ENCODE results near the gene GHITM. TPM values are rescaled to one million over a fixed set of nuclear protein-coding genes. Genes with fewer than 3 reads are reported as not detected.

The GHITM gene
- total and polyA plus RNA-seq, 12 donors, result 77.3 to 492 (median 266) TPM

DNA sequence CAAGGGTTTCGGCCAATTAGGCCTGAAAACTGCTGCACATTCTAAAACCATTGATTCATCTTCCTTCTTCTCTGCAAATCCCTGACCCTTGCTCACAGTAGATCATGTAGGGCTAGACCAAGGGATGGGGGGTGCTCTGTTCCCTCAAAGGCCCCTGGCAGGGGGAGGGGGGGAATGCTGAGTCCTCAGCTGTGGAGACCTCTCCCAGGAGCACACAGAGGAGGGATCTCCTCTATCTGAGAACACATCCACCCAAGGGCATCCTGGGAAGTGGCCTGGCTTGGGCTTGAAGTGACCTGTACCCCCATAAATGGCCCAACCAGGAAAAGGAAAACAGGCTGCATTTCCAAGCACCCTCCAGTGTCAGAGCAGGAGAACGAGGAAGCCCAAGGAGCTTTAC is 54.0 kb downstream of the GHITM start:
- Histone ChIP-seq H3K4me1 (replicated peaks in 1 of 2) (peaks cover 8% of the 10 kb centered on the region in 2 donors), H3K36me3 (replicated peaks in 1 of 2) (no peaks in the 10 kb centered on the region), H3K4me3 (no peak overlapping the region), H3K27me3 (peaks cover 24% of the 10 kb centered on the region), H3K9me3 (replicated peaks in 1 of 3) (no peaks in the 10 kb centered on the region), H3K27ac (no peak overlapping the region)
- DNase-seq, result no peak
- intact Hi-C loops (cut with DNase I), result no loop called here
- TF ChIP-seq, protein P1, sequence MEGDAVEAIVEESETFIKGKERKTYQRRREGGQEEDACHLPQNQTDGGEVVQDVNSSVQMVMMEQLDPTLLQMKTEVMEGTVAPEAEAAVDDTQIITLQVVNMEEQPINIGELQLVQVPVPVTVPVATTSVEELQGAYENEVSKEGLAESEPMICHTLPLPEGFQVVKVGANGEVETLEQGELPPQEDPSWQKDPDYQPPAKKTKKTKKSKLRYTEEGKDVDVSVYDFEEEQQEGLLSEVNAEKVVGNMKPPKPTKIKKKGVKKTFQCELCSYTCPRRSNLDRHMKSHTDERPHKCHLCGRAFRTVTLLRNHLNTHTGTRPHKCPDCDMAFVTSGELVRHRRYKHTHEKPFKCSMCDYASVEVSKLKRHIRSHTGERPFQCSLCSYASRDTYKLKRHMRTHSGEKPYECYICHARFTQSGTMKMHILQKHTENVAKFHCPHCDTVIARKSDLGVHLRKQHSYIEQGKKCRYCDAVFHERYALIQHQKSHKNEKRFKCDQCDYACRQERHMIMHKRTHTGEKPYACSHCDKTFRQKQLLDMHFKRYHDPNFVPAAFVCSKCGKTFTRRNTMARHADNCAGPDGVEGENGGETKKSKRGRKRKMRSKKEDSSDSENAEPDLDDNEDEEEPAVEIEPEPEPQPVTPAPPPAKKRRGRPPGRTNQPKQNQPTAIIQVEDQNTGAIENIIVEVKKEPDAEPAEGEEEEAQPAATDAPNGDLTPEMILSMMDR (IDR thresholded peaks at IDR 0.05), result no peak
- no peak for TF ChIP-seq POLR2A (IDR thresholded peaks at IDR 0.05)
- WGBS, 4 donors, result 92 to 100% (median 97%) methylated on average over 1 to 2 of the region's 2 CpGs

DNA sequence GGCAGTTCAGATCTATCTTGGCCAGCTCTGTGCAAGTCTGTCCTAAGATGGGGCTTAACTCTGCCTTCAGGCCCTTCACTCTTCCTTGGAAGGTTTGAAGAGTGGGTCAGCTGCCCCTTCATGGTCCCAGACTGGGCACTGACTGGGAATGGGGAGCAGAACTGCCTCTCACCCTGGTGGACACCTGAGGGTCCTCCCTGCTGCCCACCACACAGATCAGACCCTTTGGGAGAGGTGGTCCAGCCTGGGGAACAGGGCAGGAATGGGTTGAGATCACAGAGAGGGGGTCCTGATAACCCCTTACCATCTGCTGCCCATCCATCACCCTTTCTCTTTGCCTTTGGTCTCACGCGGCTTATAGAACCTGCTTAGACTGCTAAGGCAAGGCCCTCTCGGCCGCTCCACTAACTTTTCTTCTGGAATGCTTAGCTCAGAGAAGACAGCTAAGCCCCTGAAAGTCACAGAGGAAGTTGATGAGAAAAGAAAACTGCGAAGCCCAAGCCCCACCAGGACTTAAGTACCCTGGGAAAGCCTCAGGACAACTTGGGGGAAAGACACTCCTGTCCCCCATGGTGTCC is 54.6 kb downstream of the GHITM start:
- WGBS, 4 donors, result 21 to 40% (median 32%) methylated on average over 2 to 5 of the region's 5 CpGs
- DNase-seq, result no peak
- H3K9me3 ChIP-seq (replicated peaks in 1 of 3), result no peaks in the 10 kb centered on the region
- H3K4me3 ChIP-seq, result peak overlapping the region in 2 of 4 donors; percentile 23 to 48
- no peak for TF ChIP-seq POLR2A (IDR thresholded peaks at IDR 0.05)
- TF ChIP-seq, protein P1 (IDR thresholded peaks at IDR 0.05), result no peak
- intact Hi-C loops (cut with DNase I), result no loop called here
- H3K4me1 ChIP-seq (replicated peaks in 1 of 2), result peaks cover 8% of the 10 kb centered on the region in 2 donors
- no peaks in the 10 kb centered on the region for H3K36me3 ChIP-seq (replicated peaks in 1 of 2)
- H3K27ac ChIP-seq, result no peak overlapping the region
- H3K27me3 ChIP-seq, result peaks cover 24% of the 10 kb centered on the region

DNA sequence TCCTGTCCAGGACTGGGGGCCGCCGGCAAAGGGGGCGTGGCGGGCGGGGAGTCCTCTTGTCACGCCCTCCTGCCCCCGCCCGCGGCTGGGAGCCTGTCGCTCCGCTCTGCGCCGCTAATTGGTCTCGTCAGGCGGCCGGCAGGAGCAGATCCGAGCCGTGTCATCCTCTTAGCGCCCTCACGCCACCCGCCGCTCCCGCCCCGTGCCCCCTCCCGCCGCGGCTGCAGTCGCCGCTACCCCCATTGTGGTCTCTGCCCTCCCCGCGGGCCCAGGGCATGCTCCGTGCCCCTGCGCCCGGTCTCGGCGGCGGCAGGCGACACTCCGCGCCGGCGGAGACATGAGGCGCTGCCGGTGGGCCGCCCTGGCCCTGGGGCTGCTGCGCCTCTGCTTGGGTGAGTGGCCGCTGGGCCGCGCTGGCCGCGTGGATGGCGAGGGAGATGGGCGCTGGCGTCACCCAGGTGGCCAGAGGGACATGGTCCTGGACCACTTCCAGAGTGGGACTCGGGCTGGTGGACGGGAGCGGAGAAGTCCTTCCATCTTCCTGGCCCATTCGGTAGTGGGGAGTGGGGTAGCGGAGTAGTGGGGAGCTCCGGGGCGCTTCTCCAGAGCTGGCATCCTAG is 55.2 kb downstream of the GHITM start, which contains the start of gene CDHR1:
CDHR1 (plus strand) TSS at position 114 of the 620 bp plus-strand sequence; CDS start at position 338, 224 bp downstream.
- DNase-seq, result peak in 2 of 7 donors; percentile 25 to 30
- TF ChIP-seq POLR2A (IDR thresholded peaks at IDR 0.05), result no peak
- TF ChIP-seq, protein P1 (IDR thresholded peaks at IDR 0.05), result no peak
- intact Hi-C loops (cut with DNase I), result no loop called here
- Histone ChIP-seq H3K27ac (no peak within 1 kb of the TSS), H3K4me1 (replicated peaks in 1 of 2) (peaks cover 8% of the 10 kb centered on the region in 2 donors), H3K36me3 (replicated peaks in 1 of 2) (no peaks in the 10 kb centered on the region), H3K27me3 (peaks cover 24% of the 10 kb centered on the region), H3K9me3 (replicated peaks in 1 of 3) (no peaks in the 10 kb centered on the region), H3K4me3 (peak within 1 kb of the TSS in 2 of 4 donors; percentile 23 to 48)
- WGBS, 4 donors, result 1 to 2% (median 1%) methylated on average over 10 to 61 of the region's 61 CpGs; no CpG with 5 or more reads in 1 of the 4 donors

DNA sequence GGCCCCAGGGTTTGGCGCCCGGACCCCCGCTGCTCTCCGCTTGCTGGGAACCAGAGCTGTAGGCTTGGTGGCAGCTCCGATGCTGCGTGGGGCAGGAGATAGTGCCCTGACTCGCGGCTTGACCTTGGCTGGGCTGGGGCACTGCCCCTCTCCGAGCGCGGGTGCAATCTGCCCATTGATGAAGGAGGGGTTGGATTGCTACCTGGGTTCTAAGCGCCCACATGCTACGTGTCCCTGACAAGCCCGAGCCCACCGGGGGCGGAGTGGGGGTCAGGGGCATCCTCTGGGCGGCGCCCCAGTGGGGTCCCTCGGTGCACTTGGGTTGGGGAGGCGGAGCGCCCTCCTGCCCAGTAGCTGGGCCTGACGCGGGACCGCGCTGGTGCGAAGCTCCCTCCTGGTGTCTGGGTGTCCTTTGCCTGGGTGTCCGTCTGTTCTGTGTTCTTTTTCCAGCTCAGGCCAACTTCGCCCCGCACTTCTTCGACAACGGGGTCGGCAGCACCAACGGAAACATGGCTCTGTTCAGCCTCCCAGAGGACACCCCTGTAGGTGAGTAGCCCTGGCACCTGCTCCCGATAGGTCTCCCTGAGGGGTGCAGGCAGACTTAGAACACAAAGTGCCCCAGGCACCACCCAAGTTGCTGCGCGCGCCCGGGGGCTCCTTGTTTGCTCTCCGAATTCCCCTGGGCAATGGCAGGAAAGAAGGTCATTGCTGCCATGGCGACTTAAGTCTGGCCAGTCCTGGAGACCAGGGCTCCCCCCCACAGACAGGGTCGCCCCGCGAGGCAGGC is 55.9 kb downstream of the GHITM start:
- no peak overlapping the region for H3K4me3 ChIP-seq
- DNase-seq, result no peak
- H3K4me1 ChIP-seq (replicated peaks in 1 of 2), result peaks cover 8% of the 10 kb centered on the region in 2 donors
- no peaks in the 10 kb centered on the region for H3K36me3 ChIP-seq (replicated peaks in 1 of 2)
- peaks cover 24% of the 10 kb centered on the region for H3K27me3 ChIP-seq
- H3K9me3 ChIP-seq (replicated peaks in 1 of 3), result no peaks in the 10 kb centered on the region
- 16 to 49% (median 22%) methylated on average over 9 to 43 of the region's 43 CpGs for WGBS, 4 donors
- intact Hi-C loops (cut with DNase I), result no loop called here
- H3K27ac ChIP-seq, result no peak overlapping the region
- TF ChIP-seq, protein P1 (IDR thresholded peaks at IDR 0.05), result no peak
- no peak for TF ChIP-seq POLR2A (IDR thresholded peaks at IDR 0.05)
